HG03432 (cell line): ENCODE data around the gene XRCC2.
"Not testable (repeated sequence)": the region's sequence is repeated elsewhere in the genome, so short reads cannot be mapped to it uniquely, and the experiment has no call there.

Source experiments
- ATAC-seq: cut with Tn5 transposase; IDR thresholded peaks from one replicate; pipeline ENCODE4 v1.9.1; 2021; ENCODE audit warnings: mild to moderate bottlenecking, moderate library complexity; ENCODE audit not compliant: unreplicated experiment

Gene XRCC2

GRCh38 chr7:152666078-152666477 is 9.9 kb downstream of the XRCC2 start:
- ATAC-seq = no peak

- ATAC-seq = no peak
Measured at GRCh38 chr7:152664636-152665035, 11.3 kb downstream of the XRCC2 start.

DNA sequence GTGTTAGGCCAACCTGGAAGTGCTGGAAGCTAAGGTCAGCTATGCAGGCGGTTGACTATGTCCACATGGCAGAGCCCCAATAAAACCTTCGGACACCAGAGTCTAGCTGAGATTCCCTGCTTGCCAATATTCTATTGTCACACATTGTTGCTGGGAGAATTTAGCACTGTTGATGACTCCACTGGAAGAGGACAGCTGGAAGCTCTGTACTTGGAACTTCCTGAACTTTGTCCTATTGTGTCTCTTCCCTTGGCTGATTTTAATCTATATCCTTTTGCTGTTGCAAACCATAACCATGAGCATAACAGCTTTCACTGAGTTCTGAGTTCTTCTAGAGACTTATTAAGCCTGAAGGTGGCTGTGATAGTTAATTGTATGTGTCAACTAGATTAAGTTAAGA is 12.0 kb downstream of the XRCC2 start:
- ATAC-seq = no peak

- ATAC-seq = no peak
Measured at GRCh38 chr7:152663148-152663740, 12.7 kb downstream of the XRCC2 start.

GRCh38 chr7:152661479-152661878 is 14.5 kb downstream of the XRCC2 start:
- ATAC-seq = no peak

- ATAC-seq = no peak
Measured at GRCh38 chr7:152660021-152660420, 15.9 kb downstream of the XRCC2 start.

DNA sequence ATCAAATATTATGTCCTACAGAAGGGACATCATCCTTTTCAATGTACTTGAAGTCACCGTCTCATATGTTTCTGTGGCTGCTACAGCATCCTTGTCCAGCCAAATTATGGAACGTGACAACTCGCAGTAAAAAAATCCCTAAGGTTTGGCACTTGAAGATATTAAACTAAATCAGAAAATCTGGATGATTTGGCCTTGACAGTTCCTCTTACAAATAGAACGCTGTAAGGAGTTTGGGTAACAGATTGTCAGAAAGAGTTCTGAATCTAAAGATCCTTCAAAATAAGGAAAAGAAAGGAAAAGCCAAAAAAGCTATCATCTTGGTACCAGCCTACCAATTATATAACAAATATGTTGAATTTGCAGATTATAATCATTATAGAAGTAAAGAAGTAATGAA is 21.0 kb downstream of the XRCC2 start:
- ATAC-seq = no peak

GRCh38 chr7:152649220-152649619 is 26.7 kb downstream of the XRCC2 start:
- no peak for ATAC-seq

- ATAC-seq = no peak
Measured at GRCh38 chr7:152647009-152647408, 28.9 kb downstream of the XRCC2 start.

GRCh38 chr7:152646579-152646978 is 29.4 kb downstream of the XRCC2 start:
- not testable (repeated sequence) for ATAC-seq

DNA sequence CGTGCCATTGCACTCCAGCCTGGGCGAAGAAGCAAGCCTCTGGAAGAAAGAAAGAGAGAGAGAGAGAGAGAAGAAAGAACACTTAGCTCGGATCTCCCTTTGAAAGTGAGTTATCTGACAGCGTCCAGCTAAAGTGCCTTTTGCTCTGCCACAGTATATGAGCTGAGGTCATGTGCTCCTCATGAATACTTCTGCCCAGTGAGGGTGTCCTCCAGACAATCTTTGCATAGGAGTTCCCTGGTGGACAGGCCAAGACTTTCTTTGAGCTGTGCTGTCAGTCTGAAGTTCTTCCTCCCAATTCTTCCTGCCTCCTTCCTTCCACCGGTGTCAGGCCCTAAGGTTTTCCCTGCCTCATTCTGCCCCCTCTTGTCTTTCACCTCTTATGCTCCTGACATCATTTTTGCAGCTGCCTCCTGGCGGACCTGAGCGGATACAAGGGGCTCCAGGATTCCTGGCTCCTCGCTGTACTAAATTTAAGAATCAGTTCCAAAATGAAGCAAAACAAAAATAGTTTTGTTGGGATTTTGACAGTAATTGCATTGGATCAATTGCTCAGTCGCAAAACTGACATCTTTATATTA is 31.9 kb downstream of the XRCC2 start:
- ATAC-seq = no peak

- ATAC-seq = no peak
Measured at GRCh38 chr7:152641384-152641783, 34.6 kb downstream of the XRCC2 start.

DNA sequence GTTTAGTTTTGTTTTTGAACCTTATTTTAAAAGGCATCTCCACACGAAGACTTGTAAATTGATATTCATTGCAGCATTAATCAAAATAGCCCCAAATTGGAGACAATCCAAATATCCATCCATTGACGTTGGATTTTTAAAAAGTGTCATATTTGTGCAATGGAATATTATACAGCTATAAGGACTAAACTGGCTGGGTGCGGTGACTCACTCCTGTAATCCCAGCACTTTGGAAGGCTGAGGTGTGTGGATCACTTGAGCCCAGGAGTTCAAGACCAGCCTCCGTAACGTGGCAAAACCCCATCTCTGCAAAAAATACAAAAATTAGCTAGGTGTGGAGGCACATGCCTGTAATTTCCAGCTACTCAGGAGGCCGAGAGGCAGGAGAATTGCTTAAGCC is 35.1 kb downstream of the XRCC2 start:
- ATAC-seq = no peak

DNA sequence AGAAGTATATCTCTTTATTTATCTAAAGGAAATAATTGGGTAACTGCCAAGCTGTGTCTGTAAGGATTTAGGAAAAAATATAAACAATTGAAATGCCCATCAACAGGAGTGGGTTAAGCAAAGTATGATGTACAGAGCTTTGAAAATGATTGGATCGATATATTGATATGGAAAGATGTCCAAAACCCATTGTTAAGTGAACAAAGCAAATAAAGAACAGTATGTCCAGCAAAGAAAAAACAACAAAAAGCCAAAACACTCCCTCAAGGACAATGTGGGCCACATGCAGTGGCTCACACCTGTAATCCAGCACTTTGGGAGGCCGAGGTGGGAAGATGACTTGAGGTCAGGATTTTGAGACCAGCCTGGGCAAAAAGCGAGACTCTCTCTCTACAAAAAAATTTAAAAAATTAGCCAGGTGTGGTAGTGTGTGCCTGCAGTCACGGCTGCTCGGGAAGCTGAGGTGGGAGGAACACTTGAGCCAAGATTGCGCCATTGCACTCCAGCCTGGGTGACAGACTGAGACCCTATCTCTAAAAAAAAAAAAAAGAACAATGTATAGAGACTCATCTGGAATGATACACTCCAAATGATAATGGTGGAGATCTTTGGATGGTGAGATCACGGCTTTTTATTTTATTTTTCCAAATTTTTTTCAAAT is 37.9 kb downstream of the XRCC2 start:
- ATAC-seq = no peak

DNA sequence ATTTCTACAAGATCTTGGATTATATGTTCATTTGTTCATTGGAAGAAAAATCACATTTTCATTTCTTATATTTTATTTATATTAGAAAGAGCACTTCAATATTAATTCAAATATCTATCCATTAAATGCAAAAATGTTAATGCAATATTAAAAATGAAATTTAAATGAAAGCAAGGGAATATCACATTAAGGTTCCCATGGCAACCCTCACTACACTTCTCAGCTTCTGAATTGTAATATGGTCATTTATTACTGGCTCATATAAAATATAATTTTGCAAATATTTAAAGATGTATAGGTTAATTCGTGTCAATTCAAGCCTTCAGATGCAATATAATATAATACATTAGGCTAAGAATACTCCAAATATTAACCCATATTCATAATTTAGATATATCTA is 38.8 kb downstream of the XRCC2 start:
- no peak for ATAC-seq

DNA sequence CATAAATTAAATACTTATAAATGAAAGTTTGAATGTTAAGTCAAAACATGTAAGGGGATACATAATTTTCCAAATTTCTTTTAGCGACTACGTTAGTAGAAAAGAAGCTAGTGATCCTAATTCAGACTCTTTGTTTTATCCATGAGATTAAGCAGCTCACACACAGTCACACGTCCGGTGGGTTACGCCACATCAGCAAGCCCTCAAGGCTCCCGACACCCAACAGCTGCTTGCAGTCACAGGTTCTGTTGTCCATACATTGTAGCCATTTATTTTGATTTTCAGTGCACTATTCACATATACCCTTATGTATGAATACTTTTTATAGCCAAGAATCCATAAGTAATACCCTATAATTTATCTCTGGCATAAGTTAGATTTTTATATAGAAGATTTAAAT is 39.5 kb downstream of the XRCC2 start:
- ATAC-seq = no peak

- ATAC-seq = no peak
Measured at GRCh38 chr7:152633504-152633903, 42.4 kb downstream of the XRCC2 start.

DNA sequence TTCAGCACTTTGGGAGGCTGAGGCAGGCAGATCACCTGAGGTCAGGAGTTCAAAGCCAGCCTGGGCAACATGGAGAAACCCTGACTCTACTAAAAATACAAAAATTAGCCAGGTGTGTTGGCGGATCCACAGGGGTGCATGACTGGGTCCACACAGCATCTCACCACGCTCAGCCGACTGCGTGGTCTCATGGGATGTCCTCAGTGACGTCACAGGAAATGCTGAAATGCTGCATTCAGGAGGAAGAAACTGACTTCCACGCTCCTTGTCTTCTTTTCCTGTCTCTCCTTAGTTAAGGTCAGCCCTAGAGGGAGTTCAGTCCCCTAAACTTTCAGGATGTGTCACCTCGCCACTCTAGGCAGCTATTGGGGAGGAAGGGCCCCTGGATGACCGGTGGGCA is 42.9 kb downstream of the XRCC2 start:
- no peak for ATAC-seq

DNA sequence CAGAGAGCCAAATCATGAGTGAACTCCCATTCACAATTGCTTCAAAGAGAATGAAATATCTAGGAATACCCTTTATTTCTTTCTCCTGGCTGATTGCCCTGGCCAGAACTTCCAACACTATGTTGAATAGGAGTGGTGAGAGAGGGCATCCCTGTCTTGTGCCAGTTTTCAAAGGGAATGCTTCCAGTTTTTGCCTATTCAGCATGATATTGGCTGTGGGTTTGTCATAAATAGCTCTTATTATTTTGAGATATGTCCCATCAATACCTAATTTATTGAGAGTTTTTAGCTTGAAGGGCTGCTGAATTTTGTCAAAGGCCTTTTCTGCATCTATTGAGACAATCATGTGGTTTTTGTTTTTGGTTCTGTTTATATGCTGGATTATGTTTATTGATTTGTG is 47.2 kb downstream of the XRCC2 start:
- not testable (repeated sequence) for ATAC-seq

- ATAC-seq = no peak
Measured at GRCh38 chr7:152624228-152624627, 51.7 kb downstream of the XRCC2 start.

- ATAC-seq = no peak
Measured at GRCh38 chr7:152621426-152621825, 54.5 kb downstream of the XRCC2 start.

DNA sequence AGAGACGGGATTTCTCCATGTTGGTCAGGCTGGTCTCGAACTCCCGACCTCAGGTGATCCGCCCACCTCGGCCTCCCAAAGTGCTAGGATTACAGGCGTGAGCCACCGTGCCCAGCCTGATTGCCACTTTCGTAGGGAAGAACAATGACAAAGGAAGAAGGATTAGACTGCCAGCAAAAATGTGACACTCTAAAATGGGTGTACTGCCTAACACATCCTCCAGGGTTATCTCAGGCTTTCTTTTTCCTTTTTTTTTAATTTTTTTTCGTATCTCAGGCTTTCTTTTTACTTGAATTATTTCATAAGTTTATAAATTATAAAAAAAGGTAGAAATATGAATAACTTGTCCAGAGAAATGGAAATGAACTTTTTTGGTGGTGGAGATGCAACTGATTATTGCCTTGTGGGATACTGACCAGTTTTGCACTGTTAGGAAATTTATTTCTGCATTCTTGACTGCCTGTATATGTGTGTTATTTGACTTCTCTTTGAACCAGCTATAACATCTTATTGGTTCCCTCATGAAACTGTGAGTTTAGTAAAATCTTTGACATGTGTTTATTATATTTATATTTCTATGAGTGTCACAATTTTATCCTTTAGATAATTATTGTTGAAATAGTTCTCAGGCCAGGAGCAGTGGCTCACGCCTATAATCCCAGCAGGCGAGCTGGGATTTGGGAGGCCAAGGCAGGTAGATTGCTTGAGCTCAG is 56.8 kb downstream of the XRCC2 start:
- ATAC-seq = no peak
